Aorta (tissue), 5 donors: ENCODE data around the gene MTIF3. TPM values are rescaled to one million over a fixed set of nuclear protein-coding genes. Genes with fewer than 3 reads are reported as not detected.
A peak's percentile ranks its signal among the peaks of the same experiment; 100 is the strongest.

Source experiments
- ATAC-seq: fragments of 200-7000 bp; cut with Tn5 transposase; one replicate; pipeline ENCODE4 v1.9.1; 2022; ENCODE audit warnings: moderate library complexity; ENCODE audit not compliant: low FRiP score
- DNase-seq, 2 donors: peaks; one replicate each; pipeline ENCODE4 v3.0.0-alpha.2; 2020
- H3K27ac ChIP-seq, 2 donors: one replicate each; pipeline ENCODE4 v1.5.1; 2013; ENCODE audit warnings: low read length in 2 of 2, mild to moderate bottlenecking in 2 of 2, moderate library complexity in 2 of 2, control low read depth in 1 of 2, inconsistent platforms in 1 of 2, low read depth in 1 of 2
- H3K27me3 ChIP-seq, 2 donors: one replicate each; pipeline ENCODE4 v1.6.1; 2013; ENCODE audit warnings: control low read depth in 1 of 2, low read length in 1 of 2, mild to moderate bottlenecking in 1 of 2, moderate library complexity in 1 of 2; ENCODE audit not compliant: insufficient read depth in 2 of 2, control insufficient read depth in 1 of 2
- H3K36me3 ChIP-seq, 2 donors: one replicate each; pipeline ENCODE4 v1.6.1; 2013; ENCODE audit warnings: control low read depth in 1 of 2, low read length in 1 of 2, mild to moderate bottlenecking in 1 of 2; ENCODE audit not compliant: insufficient read depth in 2 of 2, control insufficient read depth in 1 of 2
- H3K4me1 ChIP-seq, 2 donors: one replicate each; pipeline ENCODE4 v1.6.1; 2013; ENCODE audit warnings: low read length in 2 of 2, control low read depth in 1 of 2, mild to moderate bottlenecking in 1 of 2, moderate library complexity in 1 of 2; ENCODE audit not compliant: insufficient read depth in 2 of 2, control insufficient read depth in 1 of 2
- H3K4me3 ChIP-seq, 2 donors: one replicate each; pipeline ENCODE4 v1.5.1; 2013; ENCODE audit warnings: low read length in 2 of 2, control low read depth in 1 of 2, mild to moderate bottlenecking in 1 of 2
- H3K9me3 ChIP-seq: one replicate; pipeline ENCODE4 v1.6.1; 2013; ENCODE audit warnings: mild to moderate bottlenecking, low read length; ENCODE audit not compliant: control insufficient read depth
- WGBS, 2 donors: extraction: QIAGEN DNeasy Blood & Tissue Kit; methylation state at CpG; one replicate each; pipeline ENCODE4 v1.1.7; 2013; 5-methylcytosine and 5-hydroxymethylcytosine counted together
- intact Hi-C, 2 donors: fragments of 100-400 bp; cut with DNase I; formaldehyde crosslinking; loops; one replicate each; pipeline versions ENCODE4 v1.14.2 to v1.15.0; 2022
- polyA plus RNA-seq, 2 donors: library from polyadenylated mRNA; stranded (reverse); fragments of 200-250 nt; gene quantifications; one replicate each; pipeline ENCODE4 v1.2.3, GENCODE V29; 2013
- total RNA-seq, 2 donors: library from RNA; stranded (reverse); fragmentation: NEBNext Ultra II Directional; extraction: Animal tissue kit (Norgen Biotek cat#: 25700); gene quantifications; one replicate each; pipeline ENCODE4 v1.2.1, GENCODE V29; 2021
- donor health status: healthy with polysubstance abuse.
- donor health status: Bipolar disorder and iron deficiency.
- donor health status: DM: no; HTN: no; CAD: no.
- donor health status: DM: no; HTN: no; CAD: no.
- donor health status: DM: yes; HTN: yes; CAD: no.

The MTIF3 gene
- total and polyA plus RNA-seq, 4 donors, result 26.8 to 80.0 (median 61.2) TPM

- H3K27me3 ChIP-seq, result no peaks in the 10 kb centered on the region
- no peak for ATAC-seq
- whole genome bisulfite sequencing, 2 donors, result 75 to 79% methylated on average over 5 of the region's 5 CpGs
Observed at GRCh38 chr13:27465611-27466010, 15.2 kb upstream of the MTIF3 start.

GRCh38 chr13:27463500-27463899 is 13.1 kb upstream of the MTIF3 start:
- Histone ChIP-seq H3K27ac (no peak overlapping the region), H3K4me1 (no peaks in the 10 kb centered on the region), H3K27me3 (no peaks in the 10 kb centered on the region), H3K36me3 (no peaks in the 10 kb centered on the region), H3K4me3 (no peak overlapping the region), H3K9me3 (no peaks in the 10 kb centered on the region)
- intact Hi-C loops, result no loop called here
- ATAC-seq, result no peak
- WGBS, 2 donors, result 73 to 78% methylated on average over 6 of the region's 6 CpGs
- no peak for DNase-seq

More at GRCh38 chr13:27465611-27466010, 15.2 kb upstream of the MTIF3 start:
- no peaks in the 10 kb centered on the region for H3K9me3 ChIP-seq
- intact Hi-C loops, result no loop called here
- no peaks in the 10 kb centered on the region for H3K36me3 ChIP-seq
- no peak overlapping the region for H3K27ac ChIP-seq
- no peak for DNase-seq
- H3K4me3 ChIP-seq, result no peak overlapping the region
- no peaks in the 10 kb centered on the region for H3K4me1 ChIP-seq

GRCh38 chr13:27461940-27462584 is 11.7 kb upstream of the MTIF3 start:
- WGBS, 2 donors, result 71% methylated on average over 12 of the region's 12 CpGs
- Histone ChIP-seq H3K4me3 (no peak overlapping the region), H3K27me3 (no peaks in the 10 kb centered on the region), H3K9me3 (no peaks in the 10 kb centered on the region), H3K4me1 (no peaks in the 10 kb centered on the region), H3K27ac (no peak overlapping the region), H3K36me3 (no peaks in the 10 kb centered on the region)
- ATAC-seq, result no peak
- intact Hi-C loops, result no loop called here
- DNase-seq, result no peak

GRCh38 chr13:27455331-27455855 is 5.0 kb upstream of the MTIF3 start:
- DNase-seq (no peak), ATAC-seq (no peak)
- H3K36me3 ChIP-seq, result no peaks in the 10 kb centered on the region
- no peak overlapping the region for H3K4me3 ChIP-seq
- H3K9me3 ChIP-seq, result no peaks in the 10 kb centered on the region
- no peaks in the 10 kb centered on the region for H3K4me1 ChIP-seq
- WGBS, 2 donors, result 30 to 34% methylated on average over 5 of the region's 5 CpGs
- H3K27me3 ChIP-seq, result no peaks in the 10 kb centered on the region
- intact Hi-C loops, result loop anchor here in 1 of 2 donors (10.0 kb wide), 1 partner anchor 1189 kb away; no protein-coding TSS in a partner anchor
- H3K27ac ChIP-seq, result no peak overlapping the region

- ATAC-seq (peak; percentile 50), DNase-seq (peak; percentile 58 to 82)
- H3K36me3 ChIP-seq, result no peaks in the 10 kb centered on the region
- H3K4me3 ChIP-seq, result peak overlapping the region; percentile 82 to 88
- H3K4me1 ChIP-seq, result peaks cover 0 to 3% of the 10 kb centered on the region in 2 donors
- WGBS, 2 donors, result 0% methylated on average over 34 of the region's 34 CpGs
- H3K27me3 ChIP-seq, result no peaks in the 10 kb centered on the region
- peak overlapping the region; percentile 32 to 88 for H3K27ac ChIP-seq
- intact Hi-C loops, result loop anchor here in 1 of 2 donors (2.0 to 10.0 kb wide), 3 partner anchors 26 to 1194 kb away; partner anchors contain the start of genes GTF3A, LNX2 and POLR1D
- no peaks in the 10 kb centered on the region for H3K9me3 ChIP-seq
Observed at GRCh38 chr13:27450921-27451471, 632 bp upstream of the MTIF3 start.

- intact Hi-C loops, result loop anchor here in 1 of 2 donors (10.0 kb wide), 1 partner anchor 186 kb away; no protein-coding TSS in a partner anchor
- H3K4me1 ChIP-seq, result peaks cover 0 to 3% of the 10 kb centered on the region in 2 donors
- H3K27ac ChIP-seq, result peak overlapping the region; percentile 33 to 42
Observed at GRCh38 chr13:27449081-27449603, 1.2 kb downstream of the MTIF3 start.

GRCh38 chr13:27448308-27448707 is 2.1 kb downstream of the MTIF3 start:
- no peak overlapping the region for H3K27ac ChIP-seq
- no peak overlapping the region for H3K4me3 ChIP-seq
- ATAC-seq (no peak), DNase-seq (no peak)
- peaks cover 0 to 3% of the 10 kb centered on the region in 2 donors for H3K4me1 ChIP-seq
- H3K27me3 ChIP-seq, result no peaks in the 10 kb centered on the region
- WGBS, 2 donors, result 89 to 95% methylated on average over 4 of the region's 4 CpGs
- H3K9me3 ChIP-seq, result no peaks in the 10 kb centered on the region
- intact Hi-C loops, result loop anchor here in 1 of 2 donors (10.0 kb wide), 1 partner anchor 186 kb away; no protein-coding TSS in a partner anchor
- no peaks in the 10 kb centered on the region for H3K36me3 ChIP-seq

More at GRCh38 chr13:27449081-27449603, 1.2 kb downstream of the MTIF3 start:
- WGBS, 2 donors, result 46% methylated on average over 15 of the region's 15 CpGs
- no peaks in the 10 kb centered on the region for H3K27me3 ChIP-seq
- DNase-seq, result no peak
- peak overlapping the region; percentile 43 to 82 for H3K4me3 ChIP-seq
- H3K36me3 ChIP-seq, result no peaks in the 10 kb centered on the region
- H3K9me3 ChIP-seq, result no peaks in the 10 kb centered on the region
- no peak for ATAC-seq

GRCh38 chr13:27446986-27447583 is 3.3 kb downstream of the MTIF3 start:
- DNase-seq, result no peak
- no peaks in the 10 kb centered on the region for H3K9me3 ChIP-seq
- WGBS, 2 donors, result 87 to 88% methylated on average over 7 of the region's 7 CpGs
- ATAC-seq, result no peak
- no peaks in the 10 kb centered on the region for H3K27me3 ChIP-seq
- peaks cover 0 to 1% of the 10 kb centered on the region in 2 donors for H3K36me3 ChIP-seq
- intact Hi-C loops, result loop anchor here in 1 of 2 donors (10.0 kb wide), 1 partner anchor 188 kb away; no protein-coding TSS in a partner anchor
- H3K27ac ChIP-seq, result no peak overlapping the region
- H3K4me1 ChIP-seq, result peaks cover 0 to 3% of the 10 kb centered on the region in 2 donors
- H3K4me3 ChIP-seq, result no peak overlapping the region
